Testis (tissue), 3 donors: ENCODE results near the gene FAIM2. TPM values are rescaled to one million over a fixed set of nuclear protein-coding genes. Genes with fewer than 3 reads are reported as not detected.

Experiments
- DNase-seq: peaks from one replicate; pipeline ENCODE4 v3.0.0-alpha.2; 2019
- H3K27ac ChIP-seq, 2 donors: fragments of 200-600 bp; sonication (generic); one replicate each; pipeline ENCODE4 v1.5.1; 2019
- H3K27me3 ChIP-seq: fragments of 200-600 bp; sonication (generic); one replicate; pipeline ENCODE4 v1.5.1; 2019
- H3K36me3 ChIP-seq: fragments of 200-600 bp; sonication (generic); one replicate; pipeline ENCODE4 v1.5.1; 2017; ENCODE audit warnings: low read depth; ENCODE audit errors: missing control alignments
- H3K4me1 ChIP-seq: fragments of 200-600 bp; sonication (generic); one replicate; pipeline ENCODE4 v1.5.1; 2019
- H3K4me3 ChIP-seq, 2 donors: fragments of 200-600 bp; sonication (generic); one replicate each; pipeline ENCODE4 v1.5.1; 2017 to 2019
- H3K9me3 ChIP-seq: fragments of 200-600 bp; sonication (generic); one replicate; pipeline ENCODE4 v1.5.1; 2017
- CTCF ChIP-seq, 3 experiments: fragments of 450-650 bp in 2 of 3; fragments of 200-600 bp in 1 of 3; sonication (generic) in 1 of 3; IDR thresholded peaks; one replicate each; pipeline ENCODE4 v1.5.1; 2016 to 2019; ENCODE audit warnings: antibody characterized with exemption in 3 of 3, mild to moderate bottlenecking in 2 of 3, moderate library complexity in 1 of 3
- POLR2A ChIP-seq: fragments of 450-650 bp; IDR thresholded peaks from one replicate; pipeline ENCODE4 v1.6.1; 2017; ENCODE audit warnings: antibody characterized with exemption, mild to moderate bottlenecking, moderate library complexity
- WGBS, 2 donors: methylation state at CpG; one replicate each; pipeline ENCODE4 v1.1.5; 2018; 5-methylcytosine and 5-hydroxymethylcytosine counted together
- intact Hi-C: fragments of 100-400 bp; cut with DNase I; formaldehyde crosslinking; loops from one replicate; pipeline ENCODE4 v1.15.1; 2023; ENCODE audit warnings: low total_unique reads
- polyA plus RNA-seq: library from polyadenylated mRNA; stranded (reverse); fragments of 350-450 nt; fragmentation: Illumina TruSeq; extraction: RNeasy Lipid Tissue Mini Kit (QIAGEN cat#74804); gene quantifications from one replicate; pipeline ENCODE4 v1.2.3, GENCODE V29; 2014; ENCODE audit warnings: low read depth, low replicate concordance; ENCODE audit not compliant: insufficient read depth
- total RNA-seq, 2 donors: library from RNA; depleted of rRNA; stranded (reverse); fragments of >200 nt; gene quantifications; one replicate each; pipeline ENCODE4 v1.2.3, GENCODE V29; 2016

The FAIM2 gene
- total and polyA plus RNA-seq, 3 donors from 2014 or later, result 14.6 to 67.5 (median 15.3) TPM

- no peak overlapping the region for H3K27ac ChIP-seq
- 57 to 84% methylated on average over 3 of the region's 3 CpGs for WGBS, 2 donors
- no peak overlapping the region for H3K4me3 ChIP-seq
- intact Hi-C loops, result no loop called here
- H3K36me3 ChIP-seq, result no peaks in the 10 kb centered on the region
- peaks cover 25% of the 10 kb centered on the region for H3K4me1 ChIP-seq
- DNase-seq, result no peak
- no peaks in the 10 kb centered on the region for H3K27me3 ChIP-seq
- H3K9me3 ChIP-seq, result no peaks in the 10 kb centered on the region
- TF ChIP-seq POLR2A (no peak), CTCF (IDR thresholded peaks at IDR 0.05) (no peak)
These were observed 17.6 kb upstream of the FAIM2 start for GRCh38 chr12:49921299-49921698.

GRCh38 chr12:49920915-49921286, 17.2 kb upstream of the FAIM2 start:
- Histone ChIP-seq H3K27me3 (no peaks in the 10 kb centered on the region), H3K9me3 (no peaks in the 10 kb centered on the region), H3K27ac (no peak overlapping the region), H3K4me3 (no peak overlapping the region), H3K4me1 (peaks cover 25% of the 10 kb centered on the region), H3K36me3 (no peaks in the 10 kb centered on the region)
- no peak for DNase-seq
- WGBS, 2 donors, result 85 to 94% methylated on average over 3 of the region's 3 CpGs
- TF ChIP-seq CTCF (IDR thresholded peaks at IDR 0.05) (no peak), POLR2A (no peak)
- intact Hi-C loops, result no loop called here

- intact Hi-C loops, result no loop called here
- no peak overlapping the region for H3K27ac ChIP-seq
- peaks cover 25% of the 10 kb centered on the region for H3K4me1 ChIP-seq
- H3K36me3 ChIP-seq, result no peaks in the 10 kb centered on the region
- H3K4me3 ChIP-seq, result no peak overlapping the region
- no peaks in the 10 kb centered on the region for H3K9me3 ChIP-seq
- H3K27me3 ChIP-seq, result no peaks in the 10 kb centered on the region
- DNase-seq, result no peak
- no peak for TF ChIP-seq CTCF (IDR thresholded peaks at IDR 0.05)
- TF ChIP-seq POLR2A, result no peak
- WGBS, 2 donors, result 72 to 73% methylated on average over 11 to 12 of the region's 12 CpGs
These were observed 16.7 kb upstream of the FAIM2 start for GRCh38 chr12:49920241-49920914.

- Histone ChIP-seq H3K27ac (no peak overlapping the region), H3K4me1 (peaks cover 11% of the 10 kb centered on the region), H3K36me3 (no peaks in the 10 kb centered on the region), H3K27me3 (no peaks in the 10 kb centered on the region), H3K4me3 (no peak overlapping the region), H3K9me3 (no peaks in the 10 kb centered on the region)
- TF ChIP-seq POLR2A (no peak), CTCF (IDR thresholded peaks at IDR 0.05) (no peak)
- DNase-seq, result no peak
- intact Hi-C loops, result no loop called here
- 91 to 100% methylated on average over 1 to 5 of the region's 5 CpGs for WGBS, 2 donors
These were observed 14.1 kb upstream of the FAIM2 start for GRCh38 chr12:49917788-49918173.

GRCh38 chr12:49917166-49917787, 13.6 kb upstream of the FAIM2 start:
- Histone ChIP-seq H3K36me3 (no peaks in the 10 kb centered on the region), H3K4me3 (no peak overlapping the region), H3K4me1 (peaks cover 6% of the 10 kb centered on the region), H3K27me3 (no peaks in the 10 kb centered on the region), H3K27ac (no peak overlapping the region), H3K9me3 (no peaks in the 10 kb centered on the region)
- intact Hi-C loops, result no loop called here
- no peak for DNase-seq
- 86 to 91% methylated on average over 12 of the region's 12 CpGs for WGBS, 2 donors
- TF ChIP-seq POLR2A (no peak), CTCF (IDR thresholded peaks at IDR 0.05) (no peak)
